Breast epithelium (tissue), 4 donors: ENCODE results near the gene RANBP1. TPM values are rescaled to one million over a fixed set of nuclear protein-coding genes. Genes with fewer than 3 reads are reported as not detected.

ENCODE experiments used
- DNase-seq, 2 donors: peaks; one replicate each; pipeline ENCODE4 v3.0.0-alpha.2; 2019; ENCODE audit warnings: low spot score in 2 of 2
- H3K27ac ChIP-seq, 2 donors: fragments of 200-600 bp; sonication (generic) in 1 of 2; one replicate each; pipeline ENCODE4 v1.5.1; 2016 to 2019; ENCODE audit warnings: mild to moderate bottlenecking in 1 of 2
- H3K27me3 ChIP-seq, 2 donors: fragments of 200-600 bp; sonication (generic) in 1 of 2; one replicate each; pipeline versions ENCODE4 v1.5.1 to v1.6.0; 2017 to 2019; ENCODE audit warnings: control low read depth in 1 of 2, mild to moderate bottlenecking in 1 of 2
- H3K36me3 ChIP-seq: fragments of 200-600 bp; one replicate; pipeline ENCODE4 v1.5.1; 2019
- H3K4me1 ChIP-seq, 2 donors: fragments of 200-600 bp; sonication (generic); one replicate each; pipeline ENCODE4 v1.5.1; 2016 to 2019; ENCODE audit warnings: control low read depth in 1 of 2
- H3K4me3 ChIP-seq, 3 donors: fragments of 200-600 bp; sonication (generic); 1 replicate in 2 of 3; 2 replicates in 1 of 3; pipeline ENCODE4 v1.5.1; 2016 to 2019; ENCODE audit warnings: mild to moderate bottlenecking in 3 of 3, moderate library complexity in 2 of 3
- H3K9me3 ChIP-seq, 2 donors: fragments of 200-600 bp; sonication (generic) in 1 of 2; one replicate each; pipeline ENCODE4 v1.5.1; 2016 to 2019; ENCODE audit warnings: control low read depth in 1 of 2
- CTCF ChIP-seq, 3 donors: fragments of 450-650 bp; IDR thresholded peaks; one replicate each; pipeline ENCODE4 v1.5.1; 2016 to 2017; ENCODE audit warnings: antibody characterized with exemption in 3 of 3, mild to moderate bottlenecking in 3 of 3, moderate library complexity in 3 of 3
- POLR2A ChIP-seq: fragments of 450-650 bp; IDR thresholded peaks from one replicate; pipeline ENCODE4 v1.6.1; 2016; ENCODE audit warnings: antibody characterized with exemption, mild to moderate bottlenecking, moderate library complexity
- POLR2AphosphoS5 ChIP-seq, 3 donors: sonication (generic); formaldehyde crosslinking; IDR thresholded peaks; one replicate each; pipeline ENCODE4 v1.6.1; 2017; ENCODE audit warnings: antibody characterized with exemption in 3 of 3
- intact Hi-C: fragments of 100-400 bp; cut with DNase I; formaldehyde crosslinking; loops from one replicate; pipeline ENCODE4 v1.15.1; 2023; ENCODE audit warnings: low total_unique reads
- total RNA-seq, 3 donors: library from RNA; depleted of rRNA; stranded (reverse); fragments of >200 nt; gene quantifications; one replicate each; pipeline ENCODE4 v1.1.0, GENCODE V29; 2016

The RANBP1 gene
- total RNA-seq, 3 donors from 2014 or later: 131 to 202 (median 146) TPM

GRCh38 chr22:20166703-20167102, 50.8 kb downstream of the RANBP1 start:
- intact Hi-C loops: no loop called here
- no peak for DNase-seq
- H3K4me1 ChIP-seq: no peaks in the 10 kb centered on the region
- no peak for TF ChIP-seq POLR2A
- no peaks in the 10 kb centered on the region for H3K27me3 ChIP-seq
- H3K36me3 ChIP-seq: no peaks in the 10 kb centered on the region
- no peaks in the 10 kb centered on the region for H3K9me3 ChIP-seq
- no peak overlapping the region for H3K27ac ChIP-seq
- no peak overlapping the region for H3K4me3 ChIP-seq

- H3K27me3 ChIP-seq: no peaks in the 10 kb centered on the region
- no peak for DNase-seq
- H3K4me3 ChIP-seq: no peak overlapping the region
- intact Hi-C loops: no loop called here
- no peaks in the 10 kb centered on the region for H3K4me1 ChIP-seq
- H3K27ac ChIP-seq: no peak overlapping the region
- H3K36me3 ChIP-seq: no peaks in the 10 kb centered on the region
- TF ChIP-seq POLR2AphosphoS5 (IDR thresholded peaks at IDR 0.05) (no peak), CTCF (IDR thresholded peaks at IDR 0.05) (no peak), POLR2A (no peak)
- no peaks in the 10 kb centered on the region for H3K9me3 ChIP-seq
These were observed 51.9 kb downstream of the RANBP1 start for GRCh38 chr22:20167643-20168322.

- Histone ChIP-seq H3K9me3 (no peaks in the 10 kb centered on the region), H3K4me1 (no peaks in the 10 kb centered on the region), H3K36me3 (no peaks in the 10 kb centered on the region), H3K27ac (no peak overlapping the region), H3K27me3 (no peaks in the 10 kb centered on the region), H3K4me3 (no peak overlapping the region)
- no peak for TF ChIP-seq POLR2A
- no peak for TF ChIP-seq POLR2AphosphoS5 (IDR thresholded peaks at IDR 0.05)
- intact Hi-C loops: no loop called here
- no peak for DNase-seq
These were observed 53.4 kb downstream of the RANBP1 start for GRCh38 chr22:20169253-20169822.

- intact Hi-C loops: no loop called here
- H3K4me3 ChIP-seq: no peak overlapping the region
- DNase-seq: no peak
- H3K36me3 ChIP-seq: no peaks in the 10 kb centered on the region
- H3K27ac ChIP-seq: no peak overlapping the region
- H3K27me3 ChIP-seq: no peaks in the 10 kb centered on the region
- no peaks in the 10 kb centered on the region for H3K9me3 ChIP-seq
- H3K4me1 ChIP-seq: no peaks in the 10 kb centered on the region
- TF ChIP-seq POLR2A (no peak), POLR2AphosphoS5 (IDR thresholded peaks at IDR 0.05) (no peak), CTCF (IDR thresholded peaks at IDR 0.05) (no peak)
These were observed 54.3 kb downstream of the RANBP1 start for GRCh38 chr22:20170170-20170569.

GRCh38 chr22:20171288-20172140, 55.6 kb downstream of the RANBP1 start:
- no peak for DNase-seq
- TF ChIP-seq CTCF (IDR thresholded peaks at IDR 0.05): no peak
- TF ChIP-seq POLR2AphosphoS5 (IDR thresholded peaks at IDR 0.05): no peak
- TF ChIP-seq POLR2A: no peak
- H3K36me3 ChIP-seq: no peaks in the 10 kb centered on the region

GRCh38 chr22:20172141-20172613, 56.3 kb downstream of the RANBP1 start:
- Histone ChIP-seq H3K27ac (no peak overlapping the region), H3K27me3 (no peaks in the 10 kb centered on the region), H3K4me3 (no peak overlapping the region), H3K4me1 (no peaks in the 10 kb centered on the region), H3K9me3 (no peaks in the 10 kb centered on the region), H3K36me3 (no peaks in the 10 kb centered on the region)
- TF ChIP-seq POLR2AphosphoS5 (IDR thresholded peaks at IDR 0.05) (no peak), POLR2A (no peak), CTCF (IDR thresholded peaks at IDR 0.05) (no peak)
- DNase-seq: no peak
- intact Hi-C loops: no loop called here

More at GRCh38 chr22:20171288-20172140, 55.6 kb downstream of the RANBP1 start:
- intact Hi-C loops: no loop called here
- Histone ChIP-seq H3K4me3 (no peak overlapping the region), H3K9me3 (no peaks in the 10 kb centered on the region), H3K27ac (no peak overlapping the region), H3K27me3 (no peaks in the 10 kb centered on the region), H3K4me1 (no peaks in the 10 kb centered on the region)
